Raji (cell line): ENCODE measurements around the gene CLSTN2.

Experiments
- POLR2A ChIP-seq: IDR thresholded peaks from 2 replicates; pipeline ENCODE4 v1.6.1; 2011; ENCODE audit warnings: low read depth, low read length, control low read depth; ENCODE audit not compliant: insufficient read depth

Gene CLSTN2

DNA sequence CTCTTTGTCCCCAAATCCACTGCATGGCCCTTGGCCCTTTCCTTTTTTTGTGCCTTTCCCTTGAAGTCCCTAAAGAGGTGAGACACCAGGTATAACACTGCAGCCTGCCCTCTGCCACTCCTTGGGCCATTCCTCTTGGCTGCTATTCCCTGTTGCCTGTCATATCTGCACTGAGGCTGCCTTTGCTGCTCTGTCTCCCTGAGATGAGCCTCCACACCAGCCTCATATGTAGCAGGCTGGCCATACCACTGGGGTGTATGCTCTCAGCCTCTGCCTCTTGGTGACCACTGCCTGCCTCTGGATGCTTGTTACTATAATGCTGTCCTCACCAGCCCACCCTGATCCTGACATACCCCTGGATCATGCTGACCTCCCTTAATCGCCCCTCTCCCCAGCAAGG, 252.0 kb downstream of the CLSTN2 start:
- TF ChIP-seq POLR2A: no peak

DNA sequence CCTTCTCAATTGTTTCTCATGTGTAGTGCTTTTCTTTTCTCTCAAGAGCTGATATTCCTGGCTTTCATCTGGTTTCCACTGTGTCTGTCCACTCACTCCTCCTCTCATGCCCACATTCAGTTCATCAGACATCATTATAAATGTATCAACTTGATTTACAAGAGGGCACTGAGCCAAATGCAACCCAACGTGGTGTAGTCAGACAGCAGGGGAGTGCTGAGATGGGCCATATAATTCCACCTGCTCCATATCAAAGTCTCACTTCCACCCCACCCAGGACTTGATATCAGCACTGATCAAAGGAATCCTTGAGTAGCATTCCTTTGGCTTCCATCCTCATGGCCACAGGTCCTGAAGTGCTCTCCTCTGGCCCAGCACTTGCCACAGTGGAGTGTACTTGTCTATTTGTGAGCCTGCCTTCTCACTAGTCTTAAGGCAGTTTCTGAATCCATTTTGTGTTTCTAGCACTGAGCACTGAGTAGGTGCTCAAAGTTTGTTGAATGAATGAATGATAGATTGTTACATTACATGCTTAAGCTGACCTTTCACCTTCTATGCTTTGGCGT, 252.8 kb downstream of the CLSTN2 start:
- TF ChIP-seq POLR2A: no peak

DNA sequence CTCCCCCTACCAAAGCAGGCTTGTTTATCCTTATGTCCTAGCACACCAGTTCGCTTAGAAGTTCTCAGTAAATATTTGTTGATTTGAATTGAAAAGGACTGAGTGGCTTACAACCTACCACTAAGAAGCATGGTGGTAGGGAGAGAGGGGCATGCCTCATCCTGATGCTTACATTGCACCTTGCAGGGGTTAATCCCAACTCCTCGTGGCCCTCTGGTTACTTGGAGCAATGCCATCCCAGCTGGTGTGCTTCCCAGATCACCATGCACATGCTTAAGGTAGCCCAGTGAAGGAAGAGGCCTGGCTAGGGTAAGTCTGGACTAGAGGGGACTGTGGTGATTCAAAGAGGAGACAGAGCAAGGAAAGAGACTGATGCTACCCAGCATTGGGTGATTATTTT, 253.3 kb downstream of the CLSTN2 start:
- no peak for TF ChIP-seq POLR2A

DNA sequence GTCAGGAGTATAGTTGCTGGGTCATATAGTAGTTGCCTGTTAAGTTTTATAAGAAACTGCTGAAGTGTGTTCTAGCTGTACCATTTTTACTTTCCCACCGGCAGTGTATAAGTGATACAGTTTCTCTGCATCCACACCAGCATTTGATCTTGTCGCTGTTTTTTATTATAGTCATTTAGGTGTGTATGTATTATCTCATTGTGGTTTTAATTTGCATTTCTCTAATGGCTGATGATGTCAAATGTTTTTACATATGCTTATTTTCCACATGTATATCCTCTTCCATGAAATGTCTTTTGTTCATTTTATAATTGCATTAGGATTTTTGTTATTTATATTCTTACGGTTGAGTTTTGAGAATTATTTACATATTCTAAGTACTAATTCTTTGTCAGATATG, 254.3 kb downstream of the CLSTN2 start:
- TF ChIP-seq POLR2A: no peak

DNA sequence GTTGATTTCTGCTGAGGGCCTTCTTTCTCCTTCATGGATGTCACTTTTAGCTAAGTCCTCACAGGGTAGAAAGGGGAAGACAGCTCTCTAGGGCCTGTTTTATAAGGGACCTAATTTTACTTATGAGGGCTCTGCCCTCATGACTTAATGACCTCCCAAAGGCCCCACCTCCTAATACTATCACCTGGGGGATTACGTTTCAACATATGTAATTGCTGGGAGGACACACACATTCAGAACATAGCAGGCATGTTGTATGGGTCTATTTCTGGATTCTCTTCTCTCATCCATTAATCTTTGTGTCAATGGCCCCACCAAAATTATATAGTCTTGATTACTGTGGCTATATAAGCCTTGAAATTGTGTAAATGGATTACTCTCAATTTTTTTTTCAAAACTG, 255.0 kb downstream of the CLSTN2 start:
- TF ChIP-seq POLR2A: no peak

DNA sequence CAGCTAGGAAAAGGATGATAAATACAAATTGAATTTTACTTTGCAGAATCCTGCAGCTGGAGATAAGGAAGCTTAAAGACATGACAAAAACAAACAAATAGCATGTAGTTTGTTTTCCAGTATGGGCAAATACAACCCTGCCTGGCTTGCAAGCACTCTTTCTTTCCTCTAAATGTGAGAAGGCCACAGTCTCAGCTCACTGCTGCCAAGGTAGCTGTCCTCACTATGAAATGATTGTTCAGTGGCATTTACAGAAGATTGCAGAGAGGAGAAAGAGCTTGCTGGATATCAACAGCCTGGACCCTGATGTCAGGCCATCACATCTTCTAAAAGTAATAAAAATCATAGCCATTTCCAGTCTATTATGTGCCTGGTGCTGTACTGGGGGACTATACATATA, 262.0 kb downstream of the CLSTN2 start:
- no peak for TF ChIP-seq POLR2A

DNA sequence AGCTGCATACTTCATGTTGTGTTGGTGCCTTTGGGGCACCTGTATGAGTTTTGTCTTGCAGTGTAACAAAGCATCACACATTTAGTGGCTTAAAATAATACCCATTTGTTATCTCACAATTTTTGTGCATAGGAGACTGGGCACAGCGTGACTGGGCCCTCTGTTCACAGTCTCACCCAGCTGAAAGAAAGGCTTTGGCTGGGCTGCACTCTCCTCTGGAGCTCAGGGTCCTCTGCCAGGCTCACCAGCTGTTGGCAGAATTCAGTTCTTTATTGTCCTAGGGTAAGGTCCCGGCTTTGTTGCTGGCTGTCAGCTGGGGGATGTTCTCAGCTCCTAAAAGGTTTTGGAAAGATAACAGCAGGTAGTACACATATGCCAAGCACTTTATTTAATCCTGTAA, 263.3 kb downstream of the CLSTN2 start:
- TF ChIP-seq POLR2A: no peak

DNA sequence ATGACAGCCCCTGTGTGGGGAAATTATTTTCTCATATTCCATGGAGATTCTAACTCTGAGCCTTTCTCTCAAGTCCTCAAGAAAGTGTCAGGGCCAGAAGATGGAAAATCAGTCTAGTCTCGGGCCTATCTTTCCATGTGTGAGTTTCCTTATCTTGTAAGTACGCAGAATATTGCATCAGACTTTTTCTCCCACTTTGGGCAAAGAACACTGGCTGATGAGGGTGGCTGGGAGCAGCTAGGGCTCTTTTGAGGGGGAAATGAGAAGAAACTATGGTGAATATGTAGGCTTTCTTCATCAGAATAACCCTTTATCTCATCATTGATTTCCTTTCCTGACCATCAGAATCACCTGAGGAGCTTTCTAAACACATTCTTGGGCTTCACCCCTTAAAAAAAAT, 264.0 kb downstream of the CLSTN2 start:
- TF ChIP-seq POLR2A: no peak

DNA sequence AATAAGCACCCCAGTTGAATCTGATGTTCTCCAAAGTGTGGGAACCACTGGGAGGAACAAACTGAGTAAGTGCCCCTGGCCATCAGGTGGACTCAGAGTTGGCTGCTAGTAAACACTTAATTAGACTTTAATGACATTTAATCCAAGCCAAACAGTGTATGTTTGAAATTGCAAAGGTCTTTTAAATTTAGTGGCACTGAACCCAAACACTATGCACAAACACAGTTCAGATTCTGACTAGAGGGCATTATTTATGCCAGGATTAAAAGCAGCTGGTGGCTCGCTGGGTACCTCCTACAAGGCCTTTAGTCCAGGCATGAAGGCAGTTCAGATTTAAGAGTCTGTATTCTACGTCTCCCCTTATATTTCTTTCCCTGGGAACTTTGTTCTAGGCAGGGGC, 264.8 kb downstream of the CLSTN2 start:
- no peak for TF ChIP-seq POLR2A

DNA sequence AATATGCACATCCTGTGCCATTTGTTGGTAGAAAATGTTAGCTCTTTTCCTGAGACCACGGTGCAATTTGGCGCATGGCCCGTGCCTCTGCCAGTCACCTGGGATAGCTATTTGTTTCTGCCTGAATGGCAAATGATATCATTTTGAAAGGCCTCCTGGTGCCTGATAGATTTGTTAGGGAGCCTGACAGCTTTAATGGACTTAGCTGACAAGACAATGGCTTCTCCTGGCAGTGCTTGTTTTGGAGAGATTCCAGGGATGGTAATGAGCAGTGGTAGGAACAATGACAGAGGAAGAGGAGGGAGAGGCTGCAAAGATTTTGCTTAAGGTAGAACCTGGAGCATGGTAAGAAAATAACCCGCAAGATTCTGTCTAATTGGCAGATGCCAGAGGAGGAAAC, 268.5 kb downstream of the CLSTN2 start:
- TF ChIP-seq POLR2A: no peak

DNA sequence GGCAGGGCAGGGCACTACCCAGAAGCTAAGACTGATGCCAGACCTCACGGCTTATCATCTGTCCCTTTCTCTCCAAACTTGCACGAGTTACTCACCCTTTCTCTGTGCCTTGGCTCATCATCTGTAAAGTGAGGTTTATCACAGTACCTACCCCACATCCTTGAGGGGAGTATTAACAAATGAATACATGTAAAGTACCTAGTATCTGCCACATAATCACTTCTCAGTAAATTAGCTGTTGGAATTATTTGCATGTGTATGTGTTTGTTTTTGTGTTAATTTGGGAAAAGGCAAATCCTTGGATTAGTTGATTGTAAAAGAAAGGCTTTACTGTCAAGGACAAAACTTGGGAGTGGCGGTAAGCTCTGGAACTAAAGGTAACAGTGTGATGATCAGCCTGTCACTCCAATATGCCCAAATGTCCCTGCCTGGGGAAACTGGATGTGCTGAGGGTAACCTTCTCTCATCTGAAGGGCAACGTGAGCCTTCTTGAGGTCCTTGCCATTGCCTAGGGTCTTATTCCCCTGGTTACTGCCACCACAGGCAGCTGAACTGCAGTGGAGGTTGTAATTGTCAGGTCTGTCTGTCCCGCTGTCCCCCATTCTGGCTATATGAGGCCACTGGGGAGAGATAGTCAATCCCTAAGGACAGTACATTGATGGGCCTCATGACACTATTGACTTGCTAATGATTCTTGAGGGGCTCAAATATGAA, 269.4 kb downstream of the CLSTN2 start:
- no peak for TF ChIP-seq POLR2A

DNA sequence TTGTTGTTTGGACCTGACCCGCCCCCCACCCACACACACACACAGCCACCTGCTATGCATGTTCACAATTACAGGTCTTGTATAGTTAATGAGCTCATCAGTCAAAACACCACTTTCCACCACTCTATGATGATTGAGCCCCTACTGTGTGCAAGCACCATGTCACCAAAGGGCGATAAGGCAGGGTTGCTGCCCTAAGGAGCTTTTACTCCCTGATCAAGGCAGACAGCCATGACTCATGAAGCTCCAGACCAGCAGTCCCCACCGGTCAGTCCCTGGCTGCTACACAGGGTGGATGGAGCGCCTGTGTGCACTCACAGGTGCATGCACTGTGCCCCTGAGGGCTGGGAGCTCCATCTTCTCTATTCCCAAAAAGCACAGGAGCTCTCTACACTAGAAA, 270.6 kb downstream of the CLSTN2 start:
- TF ChIP-seq POLR2A: no peak

DNA sequence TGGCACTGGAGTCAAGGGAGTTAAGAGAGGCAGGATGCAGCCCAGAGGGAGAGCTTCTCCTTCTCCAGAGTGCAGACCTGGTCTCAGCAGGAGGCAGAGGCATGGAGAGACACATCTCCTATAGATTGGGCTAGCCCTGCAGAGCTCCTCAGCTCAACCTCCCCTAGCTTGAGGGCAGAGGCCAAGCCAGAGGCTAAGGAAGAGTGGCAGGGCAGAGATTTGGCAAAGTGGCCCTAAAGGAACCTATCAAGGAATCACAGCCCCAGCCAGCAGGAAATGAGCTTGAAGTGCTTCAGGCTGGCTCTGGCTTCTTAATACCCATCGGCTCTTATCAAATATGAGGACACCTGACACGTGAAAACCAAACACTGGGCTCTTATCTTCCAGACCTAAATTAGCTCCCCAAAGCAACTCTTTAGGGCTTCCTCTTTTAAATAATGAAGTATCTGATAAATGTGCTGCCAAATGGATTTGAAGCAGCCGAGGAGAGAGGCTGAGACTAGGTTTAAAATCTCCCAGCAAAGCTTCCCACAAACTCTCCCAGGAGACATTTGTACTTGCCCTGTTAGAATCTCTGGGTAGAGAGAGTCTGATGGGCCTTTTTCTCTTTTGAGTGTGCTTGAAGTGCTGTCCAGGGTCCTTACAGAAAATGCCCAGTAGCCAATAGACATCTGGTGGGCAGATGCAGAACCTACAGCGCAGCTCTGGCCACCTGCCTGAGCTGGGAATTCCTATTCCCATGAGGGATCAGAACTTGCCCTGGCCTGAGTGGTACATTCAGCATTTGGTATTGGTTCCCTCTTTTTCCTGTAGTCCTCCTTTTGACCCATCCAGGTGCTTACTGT, 271.4 kb downstream of the CLSTN2 start:
- TF ChIP-seq POLR2A: no peak

DNA sequence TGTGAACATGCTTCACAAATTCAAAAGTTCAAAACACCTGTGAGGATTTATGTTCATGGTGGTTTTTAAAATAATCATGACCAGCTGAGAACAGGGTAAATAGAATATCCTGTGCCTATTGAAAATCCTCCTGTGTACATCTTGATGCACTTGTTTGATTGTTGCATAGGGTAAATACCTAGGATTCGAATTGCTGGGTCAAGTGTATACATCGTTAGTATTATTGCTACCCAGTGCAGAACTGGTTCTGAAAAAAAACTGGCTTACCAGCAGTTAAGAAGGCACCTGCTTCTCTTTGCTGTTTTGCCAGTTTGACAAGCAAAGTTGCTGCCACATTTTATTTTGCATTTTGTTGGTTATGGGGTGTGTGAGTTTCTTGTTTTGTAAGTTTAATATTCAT, 272.6 kb downstream of the CLSTN2 start:
- TF ChIP-seq POLR2A: no peak

DNA sequence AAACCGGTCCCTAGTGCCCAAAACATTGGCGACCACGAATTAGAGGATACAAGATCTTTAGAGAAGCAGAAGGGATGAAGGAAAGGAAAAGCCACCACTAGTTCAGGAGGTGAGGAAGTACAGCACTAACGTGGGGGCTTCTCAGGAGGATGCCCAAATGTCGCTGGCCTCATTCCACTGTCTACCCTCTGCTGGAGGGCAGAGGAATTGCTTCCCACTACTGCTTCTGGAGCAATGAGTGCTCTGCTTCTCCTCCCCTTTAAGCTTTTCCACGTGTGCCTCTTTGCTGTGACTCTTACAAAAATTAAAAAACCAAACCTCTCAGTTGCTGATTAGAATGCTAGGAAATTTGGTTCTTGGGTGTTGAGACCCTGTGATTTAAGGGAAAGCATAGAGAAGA, 281.3 kb downstream of the CLSTN2 start:
- no peak for TF ChIP-seq POLR2A

DNA sequence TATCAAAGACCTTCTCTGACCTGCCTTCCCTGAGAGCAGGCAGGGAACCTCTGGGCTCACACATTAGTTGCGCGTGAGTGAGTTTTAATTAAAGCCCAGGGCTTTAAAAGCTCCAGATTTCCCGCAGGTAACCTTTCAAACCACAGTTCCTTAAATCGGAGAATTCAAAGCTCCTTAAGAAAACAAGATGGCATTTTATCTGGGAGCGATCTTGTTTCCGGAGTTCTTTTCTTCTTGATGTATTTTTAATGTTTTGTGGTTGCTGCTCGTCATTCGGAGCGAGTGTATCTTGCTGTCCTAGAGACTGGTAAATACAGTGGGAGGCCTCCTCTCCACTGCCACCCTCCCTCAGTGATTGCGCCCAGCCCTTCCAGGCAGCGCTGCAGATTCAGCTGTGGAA, 284.3 kb downstream of the CLSTN2 start:
- no peak for TF ChIP-seq POLR2A
